Natural killer cell (primary cell): ENCODE results near the gene TRIM24. TPM values are rescaled to one million over a fixed set of nuclear protein-coding genes. Genes with fewer than 3 reads are reported as not detected.

Experiments used
- ATAC-seq, 3 donors: fragments of 150-1000 bp in 2 of 3; fragments of 200-7000 bp in 1 of 3; cut with Tn5 transposase; 1 replicate in 1 of 3; 2 replicates in 2 of 3; pipeline ENCODE4 v1.10.0; 2021; ENCODE audit warnings: mild to moderate bottlenecking in 2 of 3, moderate library complexity in 2 of 3
- DNase-seq, 2 donors: peaks; one replicate each; pipeline versions ENCODE4 v3.0.0 to v3.0.0-alpha.2; 2013 to 2021; ENCODE audit warnings: mixed read lengths in 1 of 2
- H3K27ac ChIP-seq: one replicate; pipeline ENCODE4 v1.5.1; 2013; ENCODE audit warnings: mild to moderate bottlenecking, low read length
- H3K27me3 ChIP-seq: one replicate; pipeline ENCODE4 v1.6.1; 2013; ENCODE audit warnings: low read length; ENCODE audit not compliant: control insufficient read depth, insufficient read depth
- H3K36me3 ChIP-seq: one replicate; pipeline ENCODE4 v1.6.1; 2013; ENCODE audit warnings: low read length; ENCODE audit not compliant: control insufficient read depth, insufficient read depth
- H3K4me1 ChIP-seq: one replicate; pipeline ENCODE4 v1.6.1; 2013; ENCODE audit warnings: low read length; ENCODE audit not compliant: control insufficient read depth, insufficient read depth
- H3K4me3 ChIP-seq: one replicate; pipeline ENCODE4 v1.5.1; 2013; ENCODE audit warnings: low read length
- H3K9me3 ChIP-seq: one replicate; pipeline ENCODE4 v1.6.1; 2013; ENCODE audit warnings: low read length; ENCODE audit not compliant: control insufficient read depth, insufficient read depth
- H3K27ac Mint-ChIP-seq, 2 donors: one replicate each; pipeline ENCODE4 v1.8.0; 2022; ENCODE audit warnings: mild to moderate bottlenecking in 2 of 2, mixed read lengths in 2 of 2, moderate library complexity in 1 of 2
- H3K27me3 Mint-ChIP-seq, 2 donors: one replicate each; pipeline ENCODE4 v1.8.0; 2022; ENCODE audit warnings: low read depth in 2 of 2, mixed read lengths in 2 of 2
- H3K36me3 Mint-ChIP-seq: one replicate; pipeline ENCODE4 v1.8.0; 2022; ENCODE audit warnings: mixed read lengths
- H3K4me1 Mint-ChIP-seq, 2 donors: one replicate each; pipeline ENCODE4 v1.8.0; 2022; ENCODE audit warnings: mixed read lengths in 2 of 2
- H3K4me3 Mint-ChIP-seq: one replicate; pipeline ENCODE4 v1.8.0; 2022; ENCODE audit warnings: mild to moderate bottlenecking, moderate library complexity, mixed read lengths
- H3K9me3 Mint-ChIP-seq, 2 donors: one replicate each; pipeline ENCODE4 v1.8.0; 2022; ENCODE audit warnings: mixed read lengths in 2 of 2
- WGBS: methylation state at CpG from one replicate; pipeline ENCODE4 v1.1.7; 2013; ENCODE audit warnings: missing lambda C conversion rate; ENCODE audit not compliant: insufficient coverage; 5-methylcytosine and 5-hydroxymethylcytosine counted together
- intact Hi-C: fragments of 100-400 bp; cut with micrococcal nuclease; formaldehyde crosslinking; loops from one replicate; pipeline ENCODE4 v1.14.2; 2022
- total RNA-seq, 4 donors: library from RNA; stranded (reverse); fragments of 120-200 nt in 1 of 4; gene quantifications; one replicate each; pipeline versions ENCODE4 v1.2.3 to v1.2.4, GENCODE V29; 2013 to 2022
- TF ChIP-seq, protein P1 (sequence below): fragments of 200-600 bp; IDR thresholded peaks from one replicate; pipeline ENCODE4 v1.8.0; 2022; ENCODE audit warnings: antibody characterized with exemption

Gene TRIM24
- total RNA-seq, 3 donors from 2014 or later (not counting 1 experiment from before 2014, with no cell fraction given): 15.2 to 19.1 (median 18.9) TPM

DNA sequence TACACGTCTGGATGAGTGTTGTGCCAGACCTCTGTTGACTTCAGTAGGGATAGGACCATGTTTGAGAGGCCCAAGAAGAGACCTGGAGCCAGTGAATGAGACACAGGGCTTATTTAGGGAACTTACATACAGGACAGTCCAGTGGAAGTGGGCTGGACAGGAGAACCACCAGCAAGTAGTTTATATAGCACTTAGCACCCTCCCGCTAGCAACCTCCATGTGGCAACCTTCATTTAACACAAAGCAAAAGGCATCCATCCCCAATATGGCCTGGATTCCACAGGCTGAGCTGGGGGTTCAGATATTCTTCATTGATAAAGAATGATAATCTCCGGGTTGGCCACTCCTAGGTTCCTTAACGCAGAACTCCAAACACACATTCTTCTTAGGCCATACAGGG lies 93.7 kb downstream of the TRIM24 start:
- Histone ChIP-seq H3K4me3 (no peak overlapping the region), H3K36me3 (peaks cover 70% of the 10 kb centered on the region), H3K27ac (no peak overlapping the region), H3K9me3 (peaks cover 30% of the 10 kb centered on the region), H3K4me1 (no peaks in the 10 kb centered on the region), H3K27me3 (no peaks in the 10 kb centered on the region)
- 100% methylated on average over 4 of the region's 4 CpGs for WGBS
- ATAC-seq: no peak
- H3K4me1 Mint-ChIP-seq: peaks cover 0 to 4% of the 10 kb centered on the region in 2 donors
- H3K9me3 Mint-ChIP-seq: peaks cover 2 to 17% of the 10 kb centered on the region in 2 donors
- no peak overlapping the region for H3K4me3 Mint-ChIP-seq
- TF ChIP-seq, protein P1, sequence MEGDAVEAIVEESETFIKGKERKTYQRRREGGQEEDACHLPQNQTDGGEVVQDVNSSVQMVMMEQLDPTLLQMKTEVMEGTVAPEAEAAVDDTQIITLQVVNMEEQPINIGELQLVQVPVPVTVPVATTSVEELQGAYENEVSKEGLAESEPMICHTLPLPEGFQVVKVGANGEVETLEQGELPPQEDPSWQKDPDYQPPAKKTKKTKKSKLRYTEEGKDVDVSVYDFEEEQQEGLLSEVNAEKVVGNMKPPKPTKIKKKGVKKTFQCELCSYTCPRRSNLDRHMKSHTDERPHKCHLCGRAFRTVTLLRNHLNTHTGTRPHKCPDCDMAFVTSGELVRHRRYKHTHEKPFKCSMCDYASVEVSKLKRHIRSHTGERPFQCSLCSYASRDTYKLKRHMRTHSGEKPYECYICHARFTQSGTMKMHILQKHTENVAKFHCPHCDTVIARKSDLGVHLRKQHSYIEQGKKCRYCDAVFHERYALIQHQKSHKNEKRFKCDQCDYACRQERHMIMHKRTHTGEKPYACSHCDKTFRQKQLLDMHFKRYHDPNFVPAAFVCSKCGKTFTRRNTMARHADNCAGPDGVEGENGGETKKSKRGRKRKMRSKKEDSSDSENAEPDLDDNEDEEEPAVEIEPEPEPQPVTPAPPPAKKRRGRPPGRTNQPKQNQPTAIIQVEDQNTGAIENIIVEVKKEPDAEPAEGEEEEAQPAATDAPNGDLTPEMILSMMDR: no peak
- intact Hi-C loops: no loop called here
- no peaks in the 10 kb centered on the region for H3K27me3 Mint-ChIP-seq
- no peak overlapping the region for H3K27ac Mint-ChIP-seq
- no peak for DNase-seq
- H3K36me3 Mint-ChIP-seq: peaks cover 54% of the 10 kb centered on the region

DNA sequence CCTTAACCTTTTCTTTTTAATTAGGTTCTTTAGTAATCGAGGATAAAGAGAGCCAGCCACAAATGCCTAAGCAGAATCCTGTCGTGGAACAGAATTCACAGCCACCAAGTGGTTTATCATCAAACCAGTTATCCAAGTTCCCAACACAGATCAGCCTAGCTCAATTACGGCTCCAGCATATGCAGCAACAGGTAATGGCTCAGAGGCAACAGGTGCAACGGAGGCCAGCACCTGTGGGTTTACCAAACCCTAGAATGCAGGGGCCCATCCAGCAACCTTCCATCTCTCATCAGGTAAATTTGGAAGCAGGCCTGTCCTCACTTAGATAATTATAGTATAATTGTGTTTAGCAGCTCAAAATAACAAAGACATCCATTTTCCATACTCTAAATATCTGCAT lies 94.6 kb downstream of the TRIM24 start:
- H3K4me3 ChIP-seq: no peak overlapping the region
- H3K27ac Mint-ChIP-seq: no peak overlapping the region
- no peaks in the 10 kb centered on the region for H3K4me1 ChIP-seq
- H3K9me3 ChIP-seq: peaks cover 33% of the 10 kb centered on the region
- H3K27ac ChIP-seq: no peak overlapping the region
- intact Hi-C loops: no loop called here
- H3K27me3 ChIP-seq: no peaks in the 10 kb centered on the region
- H3K9me3 Mint-ChIP-seq: peaks cover 2 to 20% of the 10 kb centered on the region in 2 donors
- no peak overlapping the region for H3K4me3 Mint-ChIP-seq
- peaks cover 58% of the 10 kb centered on the region for H3K36me3 Mint-ChIP-seq
- peaks cover 0 to under 1% of the 10 kb centered on the region in 2 donors for H3K4me1 Mint-ChIP-seq
- WGBS: 100% methylated on average over 4 of the region's 4 CpGs
- no peaks in the 10 kb centered on the region for H3K27me3 Mint-ChIP-seq
- TF ChIP-seq, protein P1: no peak
- no peak for DNase-seq
- peaks cover 72% of the 10 kb centered on the region for H3K36me3 ChIP-seq
- ATAC-seq: no peak

DNA sequence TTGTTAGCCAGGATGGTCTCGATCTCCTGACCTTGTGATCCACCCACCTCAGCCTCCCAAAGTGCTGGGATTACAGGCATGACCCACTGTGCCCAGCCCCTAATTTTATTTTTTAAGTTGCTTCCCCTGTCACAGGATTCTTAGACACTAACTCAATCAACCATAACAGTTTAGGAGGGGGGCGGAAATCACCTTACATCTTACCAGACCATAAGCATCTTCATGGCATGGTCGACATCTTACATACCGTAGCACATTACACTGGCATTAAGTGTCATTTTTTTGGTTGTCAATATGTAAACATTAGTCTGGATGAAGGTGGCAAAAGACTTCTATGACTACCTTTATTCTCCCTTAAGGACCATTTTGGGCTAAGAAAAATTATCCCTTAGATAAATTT lies 95.6 kb downstream of the TRIM24 start:
- Mint-ChIP-seq H3K4me3 (no peak overlapping the region), H3K27ac (no peak overlapping the region), H3K9me3 (peaks cover 2 to 20% of the 10 kb centered on the region in 2 donors), H3K27me3 (no peaks in the 10 kb centered on the region), H3K4me1 (no peaks in the 10 kb centered on the region), H3K36me3 (peaks cover 68% of the 10 kb centered on the region)
- Histone ChIP-seq H3K27ac (no peak overlapping the region), H3K9me3 (peaks cover 33% of the 10 kb centered on the region), H3K4me3 (no peak overlapping the region), H3K36me3 (peaks cover 79% of the 10 kb centered on the region), H3K27me3 (no peaks in the 10 kb centered on the region), H3K4me1 (no peaks in the 10 kb centered on the region)
- no peak for DNase-seq
- intact Hi-C loops: no loop called here
- no peak for ATAC-seq
- TF ChIP-seq, protein P1: no peak
- 100% methylated on average over 3 of the region's 4 CpGs for WGBS

DNA sequence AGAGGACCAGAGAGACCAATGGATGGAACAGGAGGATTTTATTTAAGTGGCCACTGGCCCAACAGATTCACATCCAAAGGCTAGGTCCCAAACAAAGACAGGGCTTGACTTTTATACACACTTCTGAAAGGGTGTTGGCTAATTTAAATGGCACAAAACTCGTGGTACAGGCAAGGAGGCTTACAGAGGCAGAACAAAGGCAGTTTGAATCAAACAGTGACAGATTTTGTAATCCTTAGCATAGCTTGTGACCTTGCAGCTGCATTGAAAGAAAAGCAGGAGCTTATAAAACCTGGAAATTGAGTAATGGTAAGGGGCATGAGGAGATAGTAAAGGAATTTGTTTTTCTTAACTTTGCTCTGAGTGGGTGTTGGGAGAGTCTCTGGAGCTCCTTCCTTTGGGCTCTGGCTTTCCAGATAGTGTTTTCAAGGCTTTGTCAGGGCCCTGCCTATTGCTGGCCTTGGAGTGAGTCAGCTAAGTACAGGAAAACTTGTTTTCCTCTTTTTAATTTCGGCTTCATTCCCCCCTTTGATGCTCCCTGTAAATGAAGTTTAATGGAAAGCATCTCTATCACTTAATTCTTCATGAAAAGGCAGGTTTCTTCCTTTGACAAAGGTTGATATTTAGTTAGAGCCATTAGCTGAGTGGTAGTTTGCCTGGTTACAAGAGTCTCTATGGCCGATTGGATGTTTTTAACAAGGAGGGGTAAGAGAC lies 96.9 kb downstream of the TRIM24 start:
- WGBS: 97% methylated on average over 2 of the region's 3 CpGs
- Histone ChIP-seq H3K27me3 (no peaks in the 10 kb centered on the region), H3K4me3 (no peak overlapping the region), H3K36me3 (peaks cover 72% of the 10 kb centered on the region), H3K9me3 (peaks cover 39% of the 10 kb centered on the region), H3K4me1 (no peaks in the 10 kb centered on the region), H3K27ac (no peak overlapping the region)
- Mint-ChIP-seq H3K4me3 (no peak overlapping the region), H3K36me3 (peaks cover 80% of the 10 kb centered on the region), H3K4me1 (no peaks in the 10 kb centered on the region), H3K27me3 (no peaks in the 10 kb centered on the region), H3K9me3 (peaks cover 2 to 21% of the 10 kb centered on the region in 2 donors), H3K27ac (no peak overlapping the region)
- intact Hi-C loops: no loop called here
- no peak for ATAC-seq
- DNase-seq: no peak
- TF ChIP-seq, protein P1: no peak
